Tibial nerve (tissue), 4 donors: ENCODE results near the gene SNRPD1. TPM values are rescaled to one million over a fixed set of nuclear protein-coding genes. Genes with fewer than 3 reads are reported as not detected.
"Not testable (repeated sequence)": the region's sequence is repeated elsewhere in the genome, so short reads cannot be mapped to it uniquely, and the experiment has no call there.

Source experiments
- DNase-seq, 2 donors: peaks; one replicate each; pipeline ENCODE4 v3.0.0-alpha.2; 2019; ENCODE audit warnings: low spot score in 2 of 2
- H3K27ac ChIP-seq, 4 donors: fragments of 200-600 bp; sonication (generic) in 3 of 4; one replicate each; pipeline ENCODE4 v1.5.1; 2017 to 2019; ENCODE audit warnings: mild to moderate bottlenecking in 1 of 4
- H3K27me3 ChIP-seq, 2 donors: fragments of 200-600 bp; sonication (generic) in 1 of 2; one replicate each; pipeline versions ENCODE4 v1.5.1 to v1.6.0; 2017 to 2019
- H3K36me3 ChIP-seq, 3 donors: fragments of 200-600 bp; sonication (generic); one replicate each; pipeline ENCODE4 v1.5.1; 2018 to 2019
- H3K4me1 ChIP-seq, 4 donors: fragments of 200-600 bp; sonication (generic) in 3 of 4; one replicate each; pipeline ENCODE4 v1.5.1; 2017 to 2019
- H3K4me3 ChIP-seq, 4 donors: fragments of 200-600 bp; sonication (generic) in 3 of 4; one replicate each; pipeline ENCODE4 v1.5.1; 2017 to 2019; ENCODE audit warnings: mild to moderate bottlenecking in 1 of 4, moderate library complexity in 1 of 4
- H3K9me3 ChIP-seq, 4 donors: fragments of 200-600 bp; sonication (generic) in 3 of 4; one replicate each; pipeline ENCODE4 v1.5.1; 2017 to 2019
- EP300 ChIP-seq, 2 donors: sonication (generic); formaldehyde crosslinking; IDR thresholded peaks; one replicate each; pipeline ENCODE4 v1.6.1; 2017; ENCODE audit warnings: antibody characterized with exemption in 2 of 2, mild to moderate bottlenecking in 1 of 2
- POLR2A ChIP-seq, 2 donors: fragments of 450-650 bp; IDR thresholded peaks; one replicate each; pipeline ENCODE4 v1.6.1; 2017; ENCODE audit warnings: antibody characterized with exemption in 2 of 2, mild to moderate bottlenecking in 2 of 2, moderate library complexity in 2 of 2
- WGBS, 2 donors: methylation state at CpG; one replicate each; pipeline ENCODE4 v1.1.5; 2018; 5-methylcytosine and 5-hydroxymethylcytosine counted together
- total RNA-seq, 4 donors: library from RNA; depleted of rRNA; stranded (reverse); fragments of >200 nt; gene quantifications; one replicate each; pipeline ENCODE4 v1.1.0, GENCODE V29; 2016
- TF ChIP-seq, protein P1 (sequence below), 5 experiments: fragments of 200-600 bp in 3 of 5; fragments of 450-650 bp in 2 of 5; sonication (generic) in 3 of 5; IDR thresholded peaks; one replicate each; pipeline ENCODE4 v1.5.1; 2016 to 2019; ENCODE audit warnings: antibody characterized with exemption in 5 of 5, mild to moderate bottlenecking in 3 of 5, moderate library complexity in 2 of 5

SNRPD1 gene
- total RNA-seq, 4 donors from 2014 or later: 4.3 to 12.6 (median 5.2) TPM

DNA sequence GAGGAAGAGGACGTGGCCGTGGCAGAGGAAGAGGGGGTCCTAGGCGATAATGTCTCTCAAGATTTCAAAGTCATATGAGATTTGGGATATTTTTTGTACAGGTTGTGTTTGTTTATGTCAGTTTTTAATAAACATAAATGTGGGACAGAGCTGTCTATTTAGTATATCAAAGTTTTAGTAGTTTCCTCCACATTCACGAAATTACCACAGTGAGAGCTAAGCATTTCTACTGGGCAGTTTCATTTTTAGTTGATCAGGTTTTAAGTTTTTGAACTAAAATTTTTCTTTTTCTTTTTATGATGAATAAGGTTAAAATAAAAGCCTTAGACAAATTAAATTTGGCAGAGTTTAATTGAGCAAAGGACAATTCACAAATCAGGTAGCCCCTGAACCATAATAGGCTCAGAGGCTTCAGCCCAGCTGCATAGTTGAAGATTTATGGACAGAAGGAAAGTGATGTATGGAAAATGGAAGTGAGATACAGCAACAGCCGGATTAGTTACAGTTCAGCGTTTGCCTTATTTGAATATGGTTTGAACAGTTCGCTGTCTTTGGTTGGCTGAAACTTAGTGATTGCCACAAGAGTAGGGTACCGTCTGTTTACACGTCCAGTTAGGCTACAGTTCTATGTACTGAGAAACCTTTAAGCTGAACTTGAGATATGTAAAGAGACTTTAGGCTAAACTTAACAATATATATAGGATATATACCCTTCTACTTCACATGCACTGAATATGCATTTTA, 17.1 kb downstream of the SNRPD1 start:
- WGBS, 2 donors: 82 to 86% methylated on average over 9 of the region's 9 CpGs
- H3K36me3 ChIP-seq: peaks cover 2 to 83% (median 13%) of the 10 kb centered on the region in 3 donors
- no peaks in the 10 kb centered on the region for H3K9me3 ChIP-seq
- no peak overlapping the region for H3K27ac ChIP-seq
- no peak overlapping the region for H3K4me3 ChIP-seq
- no peaks in the 10 kb centered on the region for H3K27me3 ChIP-seq
- no peak for DNase-seq
- no peaks in the 10 kb centered on the region for H3K4me1 ChIP-seq
- no peak for TF ChIP-seq EP300 (IDR thresholded peaks at IDR 0.05)
- TF ChIP-seq, protein P1, sequence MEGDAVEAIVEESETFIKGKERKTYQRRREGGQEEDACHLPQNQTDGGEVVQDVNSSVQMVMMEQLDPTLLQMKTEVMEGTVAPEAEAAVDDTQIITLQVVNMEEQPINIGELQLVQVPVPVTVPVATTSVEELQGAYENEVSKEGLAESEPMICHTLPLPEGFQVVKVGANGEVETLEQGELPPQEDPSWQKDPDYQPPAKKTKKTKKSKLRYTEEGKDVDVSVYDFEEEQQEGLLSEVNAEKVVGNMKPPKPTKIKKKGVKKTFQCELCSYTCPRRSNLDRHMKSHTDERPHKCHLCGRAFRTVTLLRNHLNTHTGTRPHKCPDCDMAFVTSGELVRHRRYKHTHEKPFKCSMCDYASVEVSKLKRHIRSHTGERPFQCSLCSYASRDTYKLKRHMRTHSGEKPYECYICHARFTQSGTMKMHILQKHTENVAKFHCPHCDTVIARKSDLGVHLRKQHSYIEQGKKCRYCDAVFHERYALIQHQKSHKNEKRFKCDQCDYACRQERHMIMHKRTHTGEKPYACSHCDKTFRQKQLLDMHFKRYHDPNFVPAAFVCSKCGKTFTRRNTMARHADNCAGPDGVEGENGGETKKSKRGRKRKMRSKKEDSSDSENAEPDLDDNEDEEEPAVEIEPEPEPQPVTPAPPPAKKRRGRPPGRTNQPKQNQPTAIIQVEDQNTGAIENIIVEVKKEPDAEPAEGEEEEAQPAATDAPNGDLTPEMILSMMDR (IDR thresholded peaks at IDR 0.05): no peak
- no peak for TF ChIP-seq POLR2A (IDR thresholded peaks at IDR 0.05)

DNA sequence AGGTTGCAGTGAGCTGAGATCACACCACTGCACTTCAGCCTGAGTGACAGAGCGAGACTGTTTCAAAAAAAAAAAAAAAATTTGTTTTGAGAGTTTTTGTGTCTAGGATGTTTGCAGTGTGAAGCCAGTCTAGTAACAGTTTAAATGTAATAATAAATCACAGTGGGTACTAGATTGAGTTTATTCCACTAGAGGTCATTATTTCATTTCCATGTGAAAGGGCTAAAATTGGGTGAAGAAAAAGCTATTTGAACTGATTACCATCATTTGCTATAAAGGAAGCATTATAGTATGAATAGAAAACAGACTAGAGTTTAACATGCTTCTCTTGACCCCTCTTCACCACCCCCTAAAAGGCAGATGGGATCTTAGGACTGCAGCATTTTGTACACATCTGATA, 20.3 kb downstream of the SNRPD1 start:
- TF ChIP-seq, protein P1 (IDR thresholded peaks at IDR 0.05): no peak
- TF ChIP-seq EP300 (IDR thresholded peaks at IDR 0.05): no peak
- TF ChIP-seq POLR2A (IDR thresholded peaks at IDR 0.05): no peak
- H3K36me3 ChIP-seq: peaks cover 0 to 60% (median 2%) of the 10 kb centered on the region in 3 donors
- no peaks in the 10 kb centered on the region for H3K27me3 ChIP-seq
- H3K4me3 ChIP-seq: no peak overlapping the region
- H3K4me1 ChIP-seq: no peaks in the 10 kb centered on the region
- H3K9me3 ChIP-seq: no peaks in the 10 kb centered on the region
- DNase-seq: no peak
- H3K27ac ChIP-seq: no peak overlapping the region
- 55 to 90% methylated on average over 1 of the region's 1 CpG for WGBS, 2 donors

DNA sequence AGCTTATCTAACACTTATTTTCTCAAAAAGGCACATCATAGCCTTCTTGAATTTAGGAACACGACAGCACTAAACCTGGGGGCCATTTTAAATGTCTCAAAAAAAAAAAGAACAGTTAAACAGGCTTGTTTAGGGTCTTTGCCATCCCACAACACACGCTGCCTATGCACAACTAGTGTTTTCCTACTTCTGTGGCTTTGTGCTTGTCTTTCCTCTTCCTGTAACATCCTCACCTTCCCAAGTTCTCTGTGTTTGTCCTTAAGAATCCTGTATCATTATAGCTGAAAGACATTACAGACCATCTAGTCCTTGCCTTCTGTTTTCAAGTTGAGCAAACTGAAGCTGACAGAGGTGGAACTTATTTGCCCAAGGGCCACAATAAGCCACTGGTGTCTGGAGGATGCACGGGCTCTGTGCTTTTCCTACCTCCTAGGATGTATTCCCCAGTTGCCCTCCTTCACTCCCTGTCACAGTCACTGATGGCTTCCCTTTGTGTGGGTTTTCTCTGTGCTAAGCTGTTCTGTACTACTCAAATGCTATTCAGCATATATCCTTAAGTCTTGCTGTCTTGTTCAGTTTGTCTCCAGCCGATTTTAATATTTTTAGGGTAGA, 22.6 kb downstream of the SNRPD1 start:
- no peak overlapping the region for H3K4me3 ChIP-seq
- WGBS, 2 donors: 81 to 91% methylated on average over 4 of the region's 4 CpGs
- H3K27me3 ChIP-seq: no peaks in the 10 kb centered on the region
- TF ChIP-seq POLR2A (IDR thresholded peaks at IDR 0.05) (no peak), EP300 (IDR thresholded peaks at IDR 0.05) (no peak)
- TF ChIP-seq, protein P1 (IDR thresholded peaks at IDR 0.05): no peak
- no peaks in the 10 kb centered on the region for H3K4me1 ChIP-seq
- H3K9me3 ChIP-seq: no peaks in the 10 kb centered on the region
- H3K36me3 ChIP-seq: peaks cover 0 to 40% (median 0%) of the 10 kb centered on the region in 3 donors
- no peak for DNase-seq
- no peak overlapping the region for H3K27ac ChIP-seq

DNA sequence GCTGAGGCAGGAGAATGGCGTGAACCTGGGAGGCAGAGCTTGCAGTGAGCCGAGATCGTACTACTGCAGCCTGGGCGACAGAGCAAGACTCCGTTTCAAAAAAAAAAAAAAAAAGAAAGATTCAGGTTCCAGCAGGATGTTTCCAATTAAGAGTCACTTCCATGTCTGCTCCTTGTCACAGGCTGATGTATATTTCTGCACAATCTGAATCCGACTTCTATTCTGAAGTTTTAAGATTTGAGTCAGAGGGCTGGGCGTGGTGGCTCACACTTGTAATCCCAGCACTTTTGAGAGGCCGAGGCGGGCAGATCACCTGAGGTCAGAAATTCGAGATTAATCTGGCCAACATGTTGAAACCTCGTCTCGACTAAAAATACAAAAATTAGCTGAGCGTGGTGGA, 24.7 kb downstream of the SNRPD1 start:
- H3K27me3 ChIP-seq: no peaks in the 10 kb centered on the region
- no peak overlapping the region for H3K4me3 ChIP-seq
- no peaks in the 10 kb centered on the region for H3K4me1 ChIP-seq
- H3K36me3 ChIP-seq: peaks cover 0 to 20% (median 0%) of the 10 kb centered on the region in 3 donors
- no peak overlapping the region for H3K27ac ChIP-seq
- 89 to 90% methylated on average over 13 of the region's 13 CpGs for WGBS, 2 donors
- DNase-seq: no peak
- TF ChIP-seq POLR2A (IDR thresholded peaks at IDR 0.05): no peak
- no peak for TF ChIP-seq EP300 (IDR thresholded peaks at IDR 0.05)
- TF ChIP-seq, protein P1 (IDR thresholded peaks at IDR 0.05): no peak
- H3K9me3 ChIP-seq: no peaks in the 10 kb centered on the region

DNA sequence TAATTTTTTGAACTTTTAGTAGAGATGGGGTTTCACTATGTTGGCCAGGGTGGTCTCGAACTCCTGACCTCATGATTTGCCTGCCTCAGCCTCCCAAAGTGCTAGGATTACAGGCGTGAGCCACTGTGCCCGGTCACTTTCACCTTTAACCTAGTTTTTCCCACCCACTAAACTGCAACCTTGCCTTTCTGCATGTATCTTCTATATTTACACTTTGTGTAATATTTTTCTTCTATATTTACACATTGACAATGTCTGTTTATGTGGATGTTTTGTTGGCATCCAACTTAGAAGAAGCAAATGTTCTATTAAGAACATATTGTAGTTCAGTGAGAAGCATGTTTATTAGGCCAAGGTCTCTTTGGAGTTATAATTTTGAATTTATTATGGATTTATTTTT, 26.7 kb downstream of the SNRPD1 start:
- no peaks in the 10 kb centered on the region for H3K4me1 ChIP-seq
- no peaks in the 10 kb centered on the region for H3K9me3 ChIP-seq
- TF ChIP-seq POLR2A (IDR thresholded peaks at IDR 0.05) (no peak), EP300 (IDR thresholded peaks at IDR 0.05) (no peak)
- TF ChIP-seq, protein P1 (IDR thresholded peaks at IDR 0.05): no peak
- WGBS, 2 donors: 83 to 88% methylated on average over 3 of the region's 3 CpGs
- DNase-seq: no peak
- peaks cover 0 to 10% (median 0%) of the 10 kb centered on the region in 3 donors for H3K36me3 ChIP-seq
- H3K27me3 ChIP-seq: no peaks in the 10 kb centered on the region
- H3K27ac ChIP-seq: no peak overlapping the region
- no peak overlapping the region for H3K4me3 ChIP-seq

DNA sequence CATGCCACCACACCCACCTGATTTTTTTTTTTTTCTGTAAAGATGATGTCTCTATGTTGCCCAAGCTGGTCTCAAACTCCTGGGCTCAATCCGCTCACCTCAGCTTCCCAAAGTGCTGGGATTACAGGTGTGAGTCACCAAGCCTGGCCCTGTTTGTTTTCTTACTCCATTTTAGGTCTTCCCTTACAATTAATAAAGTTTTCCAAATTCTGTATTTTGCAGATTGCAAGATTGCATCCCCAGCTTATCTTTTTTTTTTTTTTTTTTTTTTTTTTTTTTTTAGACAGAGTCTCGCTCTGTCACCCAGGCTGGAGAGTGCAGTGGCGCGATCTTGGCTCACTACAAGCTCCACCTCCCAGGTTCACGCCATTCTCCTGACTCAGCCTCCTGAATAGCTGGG, 28.3 kb downstream of the SNRPD1 start:
- not testable (repeated sequence) for H3K9me3 ChIP-seq, DNase-seq, H3K36me3 ChIP-seq, H3K27me3 ChIP-seq, H3K4me1 ChIP-seq, H3K27ac ChIP-seq, H3K4me3 ChIP-seq
- WGBS, 2 donors: 97 to 99% methylated on average over 5 of the region's 5 CpGs
